ENCODE data around the gene CERS6.

GRCh38 chr2:168529054-168529833, 73.2 kb downstream of the CERS6 start:
- TF ChIP-seq, protein P1, sequence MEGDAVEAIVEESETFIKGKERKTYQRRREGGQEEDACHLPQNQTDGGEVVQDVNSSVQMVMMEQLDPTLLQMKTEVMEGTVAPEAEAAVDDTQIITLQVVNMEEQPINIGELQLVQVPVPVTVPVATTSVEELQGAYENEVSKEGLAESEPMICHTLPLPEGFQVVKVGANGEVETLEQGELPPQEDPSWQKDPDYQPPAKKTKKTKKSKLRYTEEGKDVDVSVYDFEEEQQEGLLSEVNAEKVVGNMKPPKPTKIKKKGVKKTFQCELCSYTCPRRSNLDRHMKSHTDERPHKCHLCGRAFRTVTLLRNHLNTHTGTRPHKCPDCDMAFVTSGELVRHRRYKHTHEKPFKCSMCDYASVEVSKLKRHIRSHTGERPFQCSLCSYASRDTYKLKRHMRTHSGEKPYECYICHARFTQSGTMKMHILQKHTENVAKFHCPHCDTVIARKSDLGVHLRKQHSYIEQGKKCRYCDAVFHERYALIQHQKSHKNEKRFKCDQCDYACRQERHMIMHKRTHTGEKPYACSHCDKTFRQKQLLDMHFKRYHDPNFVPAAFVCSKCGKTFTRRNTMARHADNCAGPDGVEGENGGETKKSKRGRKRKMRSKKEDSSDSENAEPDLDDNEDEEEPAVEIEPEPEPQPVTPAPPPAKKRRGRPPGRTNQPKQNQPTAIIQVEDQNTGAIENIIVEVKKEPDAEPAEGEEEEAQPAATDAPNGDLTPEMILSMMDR (conservative IDR thresholded peaks at IDR 0.05), result no peak
- no peak for TF ChIP-seq ZFX (IDR thresholded peaks at IDR 0.05)
